H1 (cell line): ENCODE data around the gene PROSER3. TPM values are rescaled to one million over a fixed set of nuclear protein-coding genes. Genes with fewer than 3 reads are reported as not detected.

ENCODE experiments used
- GABPA ChIP-seq: IDR thresholded peaks from 2 replicates; pipeline ENCODE4 v1.6.1; 2011; ENCODE audit warnings: mild to moderate bottlenecking, low read length, moderate library complexity, borderline replicate concordance; ENCODE audit not compliant: insufficient read depth
- KDM5A ChIP-seq: fragments of 200-600 bp; IDR thresholded peaks from 2 replicates; pipeline ENCODE4 v1.7.1; 2012; ENCODE audit warnings: mild to moderate bottlenecking, low read length, inconsistent platforms, mixed read lengths
- POLR2AphosphoS5 ChIP-seq: IDR thresholded peaks from 2 replicates; pipeline ENCODE4 v1.6.1; 2011; ENCODE audit warnings: low read depth, low read length
- SIRT6 ChIP-seq: IDR thresholded peaks from one replicate; pipeline ENCODE4 v1.7.1; 2012; ENCODE audit warnings: low read length, inconsistent platforms
- TCF12 ChIP-seq: IDR thresholded peaks from 2 replicates; pipeline ENCODE4 v1.6.1; 2011; ENCODE audit warnings: low read depth, mild to moderate bottlenecking, low read length
- TEAD4 ChIP-seq: IDR thresholded peaks from 2 replicates; pipeline ENCODE4 v1.6.1; 2012; ENCODE audit warnings: low read depth, low read length, inconsistent platforms, mixed read lengths
- YY1 ChIP-seq: IDR thresholded peaks from 2 replicates; pipeline ENCODE4 v1.6.1; 2011; ENCODE audit warnings: low read depth, mild to moderate bottlenecking, low read length
- polyA plus RNA-seq, 7 experiments: library from polyadenylated mRNA; depleted of rRNA in 3 of 7; stranded (reverse) in 5 of 7; unstranded in 2 of 7; fragments of >200 nt in 5 of 7; fragments of 200-250 nt in 2 of 7; gene quantifications; 1 replicate in 5 of 7; 2 replicates in 1 of 7; 4 replicates in 1 of 7; pipeline versions ENCODE4 v1.2.1 to v1.2.3, GENCODE V29; 2011 to 2013; ENCODE audit warnings: missing spikeins in 2 of 7, mixed read lengths in 2 of 7
- total RNA-seq: library from RNA; stranded (reverse); fragmentation: NEBNext Ultra II Directional; extraction: Animal tissue kit (Norgen Biotek cat#: 25700); gene quantifications from 2 replicates; pipeline ENCODE4 v1.2.1, GENCODE V29; 2021
- TF ChIP-seq, protein P1 (sequence below): fragments of 300-600 bp; sonication (generic); IDR thresholded peaks from 2 replicates; pipeline ENCODE4 v1.7.1; 2012; ENCODE audit warnings: low read length, moderate library complexity, mild to moderate bottlenecking, inconsistent platforms; ENCODE audit not compliant: insufficient replicate concordance
- TF ChIP-seq, protein P2 (sequence below): IDR thresholded peaks from 2 replicates; pipeline ENCODE4 v1.6.1; 2011; ENCODE audit warnings: low read length, improper control_type of control experiment

PROSER3 gene
- total and polyA plus RNA-seq, 2 of the 8 experiments (the other 6 are each of a cell fraction or from before 2014, with no cell fraction given): 17.8 to 28.9 TPM

DNA sequence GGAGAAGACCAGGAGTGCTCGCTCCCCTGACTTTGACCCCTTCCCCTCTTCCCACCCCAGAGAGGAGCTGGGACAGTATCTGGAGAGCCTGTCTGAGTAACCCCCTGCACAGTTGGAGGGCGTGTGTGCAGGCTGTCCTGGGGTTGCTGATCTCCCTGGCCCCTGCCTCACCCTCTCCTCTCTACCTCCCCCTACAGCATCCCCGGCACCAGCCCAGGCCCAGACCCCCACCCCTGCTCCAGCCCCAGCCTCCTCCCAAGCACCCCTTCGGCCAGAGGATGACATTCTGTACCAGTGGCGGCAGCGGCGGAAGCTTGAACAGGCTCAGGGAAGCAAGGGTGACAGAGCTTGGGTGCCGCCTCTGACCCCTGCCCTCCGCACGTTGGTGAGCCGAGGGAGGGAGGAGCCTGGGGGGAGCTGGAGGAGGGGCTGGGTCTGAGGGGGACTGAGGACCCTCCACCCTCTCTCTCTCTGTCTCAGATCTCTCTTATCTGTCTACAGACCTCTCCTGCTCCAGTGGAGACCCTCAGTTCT, 8.7 kb downstream of the PROSER3 start (continued):
- TF ChIP-seq, protein P1, sequence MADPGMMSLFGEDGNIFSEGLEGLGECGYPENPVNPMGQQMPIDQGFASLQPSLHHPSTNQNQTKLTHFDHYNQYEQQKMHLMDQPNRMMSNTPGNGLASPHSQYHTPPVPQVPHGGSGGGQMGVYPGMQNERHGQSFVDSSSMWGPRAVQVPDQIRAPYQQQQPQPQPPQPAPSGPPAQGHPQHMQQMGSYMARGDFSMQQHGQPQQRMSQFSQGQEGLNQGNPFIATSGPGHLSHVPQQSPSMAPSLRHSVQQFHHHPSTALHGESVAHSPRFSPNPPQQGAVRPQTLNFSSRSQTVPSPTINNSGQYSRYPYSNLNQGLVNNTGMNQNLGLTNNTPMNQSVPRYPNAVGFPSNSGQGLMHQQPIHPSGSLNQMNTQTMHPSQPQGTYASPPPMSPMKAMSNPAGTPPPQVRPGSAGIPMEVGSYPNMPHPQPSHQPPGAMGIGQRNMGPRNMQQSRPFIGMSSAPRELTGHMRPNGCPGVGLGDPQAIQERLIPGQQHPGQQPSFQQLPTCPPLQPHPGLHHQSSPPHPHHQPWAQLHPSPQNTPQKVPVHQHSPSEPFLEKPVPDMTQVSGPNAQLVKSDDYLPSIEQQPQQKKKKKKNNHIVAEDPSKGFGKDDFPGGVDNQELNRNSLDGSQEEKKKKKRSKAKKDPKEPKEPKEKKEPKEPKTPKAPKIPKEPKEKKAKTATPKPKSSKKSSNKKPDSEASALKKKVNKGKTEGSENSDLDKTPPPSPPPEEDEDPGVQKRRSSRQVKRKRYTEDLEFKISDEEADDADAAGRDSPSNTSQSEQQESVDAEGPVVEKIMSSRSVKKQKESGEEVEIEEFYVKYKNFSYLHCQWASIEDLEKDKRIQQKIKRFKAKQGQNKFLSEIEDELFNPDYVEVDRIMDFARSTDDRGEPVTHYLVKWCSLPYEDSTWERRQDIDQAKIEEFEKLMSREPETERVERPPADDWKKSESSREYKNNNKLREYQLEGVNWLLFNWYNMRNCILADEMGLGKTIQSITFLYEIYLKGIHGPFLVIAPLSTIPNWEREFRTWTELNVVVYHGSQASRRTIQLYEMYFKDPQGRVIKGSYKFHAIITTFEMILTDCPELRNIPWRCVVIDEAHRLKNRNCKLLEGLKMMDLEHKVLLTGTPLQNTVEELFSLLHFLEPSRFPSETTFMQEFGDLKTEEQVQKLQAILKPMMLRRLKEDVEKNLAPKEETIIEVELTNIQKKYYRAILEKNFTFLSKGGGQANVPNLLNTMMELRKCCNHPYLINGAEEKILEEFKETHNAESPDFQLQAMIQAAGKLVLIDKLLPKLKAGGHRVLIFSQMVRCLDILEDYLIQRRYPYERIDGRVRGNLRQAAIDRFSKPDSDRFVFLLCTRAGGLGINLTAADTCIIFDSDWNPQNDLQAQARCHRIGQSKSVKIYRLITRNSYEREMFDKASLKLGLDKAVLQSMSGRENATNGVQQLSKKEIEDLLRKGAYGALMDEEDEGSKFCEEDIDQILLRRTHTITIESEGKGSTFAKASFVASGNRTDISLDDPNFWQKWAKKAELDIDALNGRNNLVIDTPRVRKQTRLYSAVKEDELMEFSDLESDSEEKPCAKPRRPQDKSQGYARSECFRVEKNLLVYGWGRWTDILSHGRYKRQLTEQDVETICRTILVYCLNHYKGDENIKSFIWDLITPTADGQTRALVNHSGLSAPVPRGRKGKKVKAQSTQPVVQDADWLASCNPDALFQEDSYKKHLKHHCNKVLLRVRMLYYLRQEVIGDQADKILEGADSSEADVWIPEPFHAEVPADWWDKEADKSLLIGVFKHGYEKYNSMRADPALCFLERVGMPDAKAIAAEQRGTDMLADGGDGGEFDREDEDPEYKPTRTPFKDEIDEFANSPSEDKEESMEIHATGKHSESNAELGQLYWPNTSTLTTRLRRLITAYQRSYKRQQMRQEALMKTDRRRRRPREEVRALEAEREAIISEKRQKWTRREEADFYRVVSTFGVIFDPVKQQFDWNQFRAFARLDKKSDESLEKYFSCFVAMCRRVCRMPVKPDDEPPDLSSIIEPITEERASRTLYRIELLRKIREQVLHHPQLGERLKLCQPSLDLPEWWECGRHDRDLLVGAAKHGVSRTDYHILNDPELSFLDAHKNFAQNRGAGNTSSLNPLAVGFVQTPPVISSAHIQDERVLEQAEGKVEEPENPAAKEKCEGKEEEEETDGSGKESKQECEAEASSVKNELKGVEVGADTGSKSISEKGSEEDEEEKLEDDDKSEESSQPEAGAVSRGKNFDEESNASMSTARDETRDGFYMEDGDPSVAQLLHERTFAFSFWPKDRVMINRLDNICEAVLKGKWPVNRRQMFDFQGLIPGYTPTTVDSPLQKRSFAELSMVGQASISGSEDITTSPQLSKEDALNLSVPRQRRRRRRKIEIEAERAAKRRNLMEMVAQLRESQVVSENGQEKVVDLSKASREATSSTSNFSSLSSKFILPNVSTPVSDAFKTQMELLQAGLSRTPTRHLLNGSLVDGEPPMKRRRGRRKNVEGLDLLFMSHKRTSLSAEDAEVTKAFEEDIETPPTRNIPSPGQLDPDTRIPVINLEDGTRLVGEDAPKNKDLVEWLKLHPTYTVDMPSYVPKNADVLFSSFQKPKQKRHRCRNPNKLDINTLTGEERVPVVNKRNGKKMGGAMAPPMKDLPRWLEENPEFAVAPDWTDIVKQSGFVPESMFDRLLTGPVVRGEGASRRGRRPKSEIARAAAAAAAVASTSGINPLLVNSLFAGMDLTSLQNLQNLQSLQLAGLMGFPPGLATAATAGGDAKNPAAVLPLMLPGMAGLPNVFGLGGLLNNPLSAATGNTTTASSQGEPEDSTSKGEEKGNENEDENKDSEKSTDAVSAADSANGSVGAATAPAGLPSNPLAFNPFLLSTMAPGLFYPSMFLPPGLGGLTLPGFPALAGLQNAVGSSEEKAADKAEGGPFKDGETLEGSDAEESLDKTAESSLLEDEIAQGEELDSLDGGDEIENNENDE: no peak
- no peak for TF ChIP-seq YY1
- no peak for TF ChIP-seq TCF12
- TF ChIP-seq KDM5A: no peak
- no peak for TF ChIP-seq POLR2AphosphoS5
- TF ChIP-seq GABPA: no peak
- no peak for TF ChIP-seq SIRT6
- no peak for TF ChIP-seq TEAD4
- TF ChIP-seq, protein P2, sequence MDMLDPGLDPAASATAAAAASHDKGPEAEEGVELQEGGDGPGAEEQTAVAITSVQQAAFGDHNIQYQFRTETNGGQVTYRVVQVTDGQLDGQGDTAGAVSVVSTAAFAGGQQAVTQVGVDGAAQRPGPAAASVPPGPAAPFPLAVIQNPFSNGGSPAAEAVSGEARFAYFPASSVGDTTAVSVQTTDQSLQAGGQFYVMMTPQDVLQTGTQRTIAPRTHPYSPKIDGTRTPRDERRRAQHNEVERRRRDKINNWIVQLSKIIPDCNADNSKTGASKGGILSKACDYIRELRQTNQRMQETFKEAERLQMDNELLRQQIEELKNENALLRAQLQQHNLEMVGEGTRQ: no peak
